GM12865 (cell line): ENCODE measurements around the gene SASH1.

Experiments
- DNase-seq: peaks from one replicate; pipeline ENCODE4 v3.0.0; 2010; ENCODE audit warnings: low read depth
- H3K4me3 ChIP-seq: 2 replicates; pipeline ENCODE4 v1.5.1; 2011; ENCODE audit warnings: mild to moderate bottlenecking, low read depth, low read length, control low read depth
- CTCF ChIP-seq: IDR thresholded peaks from 2 replicates; pipeline ENCODE4 v1.5.1; 2011; ENCODE audit warnings: low read length, control low read depth, low read depth, inconsistent platforms; ENCODE audit not compliant: insufficient read depth; ENCODE audit errors: missing control alignments

SASH1 gene

GRCh38 chr6:148416330-148416965 lies 73.8 kb downstream of the SASH1 start:
- DNase-seq: no peak
- no peak for TF ChIP-seq CTCF
- no peak overlapping the region for H3K4me3 ChIP-seq

GRCh38 chr6:148417045-148417444 lies 74.4 kb downstream of the SASH1 start:
- no peak for DNase-seq
- TF ChIP-seq CTCF: no peak
- no peak overlapping the region for H3K4me3 ChIP-seq

- DNase-seq: no peak
- TF ChIP-seq CTCF: no peak
- no peak overlapping the region for H3K4me3 ChIP-seq
Measured at GRCh38 chr6:148419430-148419829, 76.8 kb downstream of the SASH1 start.

GRCh38 chr6:148422085-148422484 lies 79.4 kb downstream of the SASH1 start:
- no peak for TF ChIP-seq CTCF
- no peak for DNase-seq
- H3K4me3 ChIP-seq: no peak overlapping the region

- DNase-seq: no peak
- no peak overlapping the region for H3K4me3 ChIP-seq
- no peak for TF ChIP-seq CTCF
Measured at GRCh38 chr6:148423133-148423532, 80.5 kb downstream of the SASH1 start.

- no peak overlapping the region for H3K4me3 ChIP-seq
- DNase-seq: no peak
- TF ChIP-seq CTCF: no peak
Measured at GRCh38 chr6:148423601-148424270, 81.1 kb downstream of the SASH1 start.

GRCh38 chr6:148425443-148425842 lies 82.8 kb downstream of the SASH1 start:
- no peak for TF ChIP-seq CTCF
- H3K4me3 ChIP-seq: no peak overlapping the region
- no peak for DNase-seq
